A549 (cell line): ENCODE data around the gene CSAD. TPM values are rescaled to one million over a fixed set of nuclear protein-coding genes. Genes with fewer than 3 reads are reported as not detected.
"Not testable (repeated sequence)": the region's sequence is repeated elsewhere in the genome, so short reads cannot be mapped to it uniquely, and the experiment has no call there.

Source experiments
- ATAC-seq, 2 experiments: fragments of 200-7000 bp in 1 of 2; fragments of >200 bp in 1 of 2; cut with Nextera tagmentation in 1 of 2; cut with Tn5 transposase in 1 of 2; 3 replicates each; pipeline versions ENCODE4 v1.8.0 to v1.9.1; 2018 to 2020; ENCODE audit warnings: mild to moderate bottlenecking in 1 of 2, moderate library complexity in 1 of 2
- CTCF ChIA-PET: fragments of 300-600 bp; sonication (Branson Sonifier 250); formaldehyde crosslinking; extraction: SDS; loops from one replicate; lab custom pipeline; 2021; ENCODE audit warnings: antibody characterized with exemption, inconsistent platforms; lab: Yijun Ruan, JAX
- POLR2A ChIA-PET: fragments of 350-600 bp; formaldehyde crosslinking; extraction: SDS; loops from one replicate; lab custom pipeline; 2021; ENCODE audit warnings: antibody characterized with exemption, inconsistent platforms; lab: Yijun Ruan, JAX
- DNase-seq, 2 experiments: peaks; one replicate each; pipeline versions ENCODE4 v3.0.0 to v3.0.0-alpha.2; 2011 to 2016; ENCODE audit warnings: low read depth in 1 of 2, low spot score in 1 of 2
- FAIRE-seq: peaks from 2 replicates; lab custom pipeline; 2011; peaks lifted over from hg19 to GRCh38; lab: Jason Lieb, UNC
- H3K27ac ChIP-seq, 2 experiments: fragments of >200 bp; sonication (Bioruptor Twin); formaldehyde crosslinking; 3 replicates each; pipeline ENCODE4 v1.5.1; 2016 to 2017
- H3K4me1 ChIP-seq: fragments of >200 bp; sonication (Bioruptor Twin); formaldehyde crosslinking; 3 replicates; pipeline ENCODE4 v1.6.1; 2016
- H3K4me2 ChIP-seq: fragments of >200 bp; sonication (Bioruptor Twin); formaldehyde crosslinking; 3 replicates; pipeline ENCODE4 v1.6.1; 2016
- H3K4me3 ChIP-seq: fragments of >200 bp; sonication (Bioruptor Twin); formaldehyde crosslinking; 3 replicates; pipeline ENCODE4 v1.5.1; 2016
- H3K9me3 ChIP-seq: fragments of >200 bp; sonication (Bioruptor Twin); formaldehyde crosslinking; 3 replicates; pipeline ENCODE4 v1.6.1; 2016
- BHLHE40 ChIP-seq: IDR thresholded peaks from 2 replicates; pipeline ENCODE4 v1.6.1; 2012; ENCODE audit warnings: low read depth, low read length, inconsistent platforms
- CHD4 ChIP-seq: fragments of 200-600 bp; sonication (generic); IDR thresholded peaks from 2 replicates; pipeline ENCODE4 v1.6.1; 2016; ENCODE audit warnings: antibody characterized with exemption, mild to moderate bottlenecking, borderline replicate concordance
- EHMT2 ChIP-seq: fragments of 200-600 bp; sonication (generic); IDR thresholded peaks from 2 replicates; pipeline ENCODE4 v1.6.1; 2016; ENCODE audit warnings: antibody characterized with exemption, low read depth, mild to moderate bottlenecking, moderate library complexity
- FOSB ChIP-seq: fragments of 250-450 bp; sonication (Bioruptor Pico); IDR thresholded peaks from 2 replicates; pipeline ENCODE4 v1.5.0; 2020; ENCODE audit warnings: mild to moderate bottlenecking, moderate library complexity
- FOSL2 ChIP-seq, 2 experiments: fragments of 450-650 bp in 1 of 2; fragments of >200 bp in 1 of 2; sonication (Bioruptor Twin) in 1 of 2; formaldehyde crosslinking; IDR thresholded peaks; 2 replicates each; pipeline versions ENCODE4 v1.5.0 to v1.6.1; 2016 to 2020; ENCODE audit warnings: mild to moderate bottlenecking in 1 of 2, moderate library complexity in 1 of 2
- GATA3 ChIP-seq: IDR thresholded peaks from 2 replicates; pipeline ENCODE4 v1.6.1; 2012; ENCODE audit warnings: borderline replicate concordance
- HOXA7 ChIP-seq: fragments of 250-450 bp; sonication (Bioruptor Pico); IDR thresholded peaks from 2 replicates; pipeline ENCODE4 v1.5.0; 2020; ENCODE audit warnings: mild to moderate bottlenecking, moderate library complexity
- JUN ChIP-seq, 2 experiments: fragments of >200 bp; sonication (Bioruptor Twin); formaldehyde crosslinking; IDR thresholded peaks; 2 replicates in 1 of 2; 3 replicates in 1 of 2; pipeline ENCODE4 v1.6.1; 2016 to 2017
- KDM5A ChIP-seq: fragments of 200-600 bp; sonication (generic); IDR thresholded peaks from 2 replicates; pipeline ENCODE4 v1.6.1; 2016; ENCODE audit warnings: antibody characterized with exemption, mild to moderate bottlenecking
- MAZ ChIP-seq: fragments of 150-350 bp; IDR thresholded peaks from 2 replicates; pipeline ENCODE4 v1.6.1; 2014; ENCODE audit warnings: antibody characterized with exemption, low read depth, low read length, borderline replicate concordance
- NPAS2 ChIP-seq: fragments of 250-450 bp; sonication (Bioruptor Pico); IDR thresholded peaks from 2 replicates; pipeline ENCODE4 v1.8.0; 2022; ENCODE audit warnings: mild to moderate bottlenecking, moderate library complexity, borderline replicate concordance
- POLR2A ChIP-seq: IDR thresholded peaks from 2 replicates; pipeline ENCODE4 v1.6.1; 2012; ENCODE audit warnings: mild to moderate bottlenecking, low read length
- POLR2AphosphoS2 ChIP-seq: conservative IDR thresholded peaks from 2 replicates; pipeline ENCODE4 v1.6.1; 2012; ENCODE audit warnings: low read length, improper control_type of control experiment, inconsistent platforms
- RARB ChIP-seq: fragments of 250-450 bp; sonication (Bioruptor Pico); IDR thresholded peaks from 2 replicates; pipeline ENCODE4 v1.8.0; 2021; ENCODE audit warnings: mild to moderate bottlenecking, moderate library complexity
- TP53 ChIP-seq: fragments of 250-450 bp; sonication (Bioruptor Pico); IDR thresholded peaks from 2 replicates; pipeline ENCODE4 v1.5.0; 2021; ENCODE audit warnings: mild to moderate bottlenecking, moderate library complexity
- ZC3H11A ChIP-seq: fragments of 450-650 bp; IDR thresholded peaks from 2 replicates; pipeline ENCODE4 v1.6.1; 2014; ENCODE audit warnings: antibody characterized with exemption, mild to moderate bottlenecking
- ZFP36 ChIP-seq: fragments of 450-650 bp; IDR thresholded peaks from 2 replicates; pipeline ENCODE4 v1.6.1; 2014; ENCODE audit warnings: borderline replicate concordance; ENCODE audit not compliant: partially characterized antibody
- ZNF302 ChIP-seq: fragments of 250-450 bp; sonication (Bioruptor Pico); IDR thresholded peaks from 2 replicates; pipeline ENCODE4 v1.9.0; 2021; ENCODE audit warnings: inconsistent platforms, mild to moderate bottlenecking, moderate library complexity
- WGBS: methylation state at CpG from one replicate; pipeline ENCODE4 v1.1.6; 2017; ENCODE audit errors: missing lambda C conversion rate; 5-methylcytosine and 5-hydroxymethylcytosine counted together
- polyA plus RNA-seq, 4 experiments: library from polyadenylated mRNA; depleted of rRNA in 3 of 4; stranded (reverse); fragments of >200 nt; fragmentation: RNase III in 1 of 4; extraction: RNeasy Plus Mini Kit Qiagen cat#74134 plus additional on column Dnase treatment in 1 of 4; gene quantifications; 2 replicates in 3 of 4; 3 replicates in 1 of 4; pipeline ENCODE4 v1.2.3, GENCODE V29; 2011 to 2017
- TF ChIP-seq, protein P1 (sequence below): fragments of 450-650 bp; IDR thresholded peaks from 2 replicates; pipeline ENCODE4 v1.6.1; 2014; ENCODE audit warnings: antibody characterized with exemption
- TF ChIP-seq, protein P2 (sequence below): fragments of 200-600 bp; sonication (generic); IDR thresholded peaks from 2 replicates; pipeline ENCODE4 v1.6.1; 2016; ENCODE audit warnings: antibody characterized with exemption, mild to moderate bottlenecking, moderate library complexity

The CSAD gene
- polyA plus RNA-seq, 2 of the 4 experiments (the other 2 are of a cell fraction), result 14.5 to 16.5 TPM

DNA sequence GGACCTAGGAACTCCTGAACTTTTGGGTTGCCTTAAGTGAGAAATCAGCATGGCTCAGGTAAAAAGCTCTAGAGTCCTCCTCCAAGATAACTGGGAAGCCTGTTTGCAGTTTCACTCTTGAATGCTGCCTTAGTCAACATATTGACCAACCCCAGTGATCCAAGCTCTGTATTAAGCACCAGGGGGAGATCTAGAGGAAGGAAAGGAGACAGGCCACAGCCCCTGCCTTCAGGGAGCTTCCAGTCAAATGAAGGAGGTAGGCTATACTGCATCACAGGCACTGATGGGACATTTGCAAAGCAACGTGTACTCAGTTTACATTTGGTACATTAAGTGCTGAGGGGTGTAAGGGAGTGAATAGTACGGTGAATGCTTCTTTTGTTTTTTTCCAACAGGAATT lies 1.2 kb upstream of the CSAD start:
- peaks cover 32% of the 10 kb centered on the region for H3K4me1 ChIP-seq
- peak overlapping the region in 1 of 2 experiments; percentile 93; a peak in 4 of 6 replicates for H3K27ac ChIP-seq
- no peak for TF ChIP-seq ZNF302 (CRISPR knock-in tag)
- TF ChIP-seq, protein P1, sequence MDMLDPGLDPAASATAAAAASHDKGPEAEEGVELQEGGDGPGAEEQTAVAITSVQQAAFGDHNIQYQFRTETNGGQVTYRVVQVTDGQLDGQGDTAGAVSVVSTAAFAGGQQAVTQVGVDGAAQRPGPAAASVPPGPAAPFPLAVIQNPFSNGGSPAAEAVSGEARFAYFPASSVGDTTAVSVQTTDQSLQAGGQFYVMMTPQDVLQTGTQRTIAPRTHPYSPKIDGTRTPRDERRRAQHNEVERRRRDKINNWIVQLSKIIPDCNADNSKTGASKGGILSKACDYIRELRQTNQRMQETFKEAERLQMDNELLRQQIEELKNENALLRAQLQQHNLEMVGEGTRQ, result 0 out of 2 replicates have a peak, but pooled peaks have one; percentile 11
- H3K4me2 ChIP-seq, result peak overlapping the region; percentile 82
- FAIRE-seq, result no peak
- peak overlapping the region; percentile 76 for H3K4me3 ChIP-seq
- ChIA-PET POLR2A (interaction anchor here (1.8 to 2.2 kb wide), 2 partner anchors 9 to 103 kb away, joined by 7 to 33 read pairs; partner anchors contain the start of gene SPRYD3), CTCF (interaction anchor here (0.6 to 36.2 kb wide), 8 partner anchors 17 to 139 kb away, joined by 3 to 646 read pairs (median 7); partner anchors contain the start of genes AAAS and ITGB7)
- DNase-seq, result no peak
- 86% methylated on average over 2 of the region's 2 CpGs for WGBS
- H3K9me3 ChIP-seq, result no peaks in the 10 kb centered on the region
- ATAC-seq, result no peak

DNA sequence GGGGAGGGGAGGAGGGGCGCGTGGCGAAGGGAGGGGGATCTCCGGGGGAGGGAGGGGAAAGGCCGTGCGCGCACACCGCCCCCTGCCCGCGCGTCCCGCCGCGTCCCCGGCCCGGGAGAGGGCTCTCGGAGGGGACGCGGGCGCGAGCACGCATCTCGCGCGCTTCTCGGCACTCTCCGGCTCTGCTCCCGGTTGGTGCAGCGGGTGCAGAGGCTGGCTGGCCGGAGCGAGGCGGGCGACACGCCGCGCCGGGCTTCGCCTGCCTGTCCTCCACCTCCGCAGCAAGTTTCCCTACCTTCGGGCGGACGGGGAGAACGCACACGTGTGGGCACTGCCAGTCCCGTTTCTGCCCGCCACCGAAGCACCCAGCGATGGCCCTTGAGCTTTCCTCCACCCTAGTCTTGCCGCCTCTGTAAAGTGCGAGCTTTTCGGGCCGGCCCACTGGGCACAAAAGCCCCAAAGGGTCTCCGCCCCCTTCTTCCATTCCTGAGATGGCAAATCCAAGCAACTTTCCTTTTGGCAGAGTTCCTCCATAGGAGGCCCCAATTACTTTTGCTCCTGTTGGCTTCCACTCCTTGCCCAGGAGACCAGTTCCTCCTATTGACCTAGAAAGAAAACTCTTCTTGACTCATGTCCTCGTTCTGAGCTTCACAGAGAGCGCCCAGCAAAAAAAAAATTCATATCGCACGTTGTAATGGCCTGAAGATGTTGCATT lies 363 bp upstream of the CSAD start:
- peak; percentile 76 to 87 for ATAC-seq
- Histone ChIP-seq H3K4me3 (peak overlapping the region; percentile 76), H3K4me1 (peaks cover 32% of the 10 kb centered on the region), H3K4me2 (peak overlapping the region; percentile 82), H3K27ac (peak overlapping the region; percentile 92 to 93), H3K9me3 (no peaks in the 10 kb centered on the region)
- no peak for TF ChIP-seq FOSL2 (IDR thresholded peaks at IDR 0.05)
- TF ChIP-seq FOSL2 (CRISPR knock-in tag; IDR thresholded peaks at IDR 0.05), result 0 out of 2 replicates have a peak, but pooled peaks have one; percentile 2
- TF ChIP-seq EHMT2, result no peak
- TF ChIP-seq JUN (IDR thresholded peaks at IDR 0.05), result peak in 1 of 2 experiments; percentile 46; a peak in 1 of 5 replicates
- TF ChIP-seq, protein P2, sequence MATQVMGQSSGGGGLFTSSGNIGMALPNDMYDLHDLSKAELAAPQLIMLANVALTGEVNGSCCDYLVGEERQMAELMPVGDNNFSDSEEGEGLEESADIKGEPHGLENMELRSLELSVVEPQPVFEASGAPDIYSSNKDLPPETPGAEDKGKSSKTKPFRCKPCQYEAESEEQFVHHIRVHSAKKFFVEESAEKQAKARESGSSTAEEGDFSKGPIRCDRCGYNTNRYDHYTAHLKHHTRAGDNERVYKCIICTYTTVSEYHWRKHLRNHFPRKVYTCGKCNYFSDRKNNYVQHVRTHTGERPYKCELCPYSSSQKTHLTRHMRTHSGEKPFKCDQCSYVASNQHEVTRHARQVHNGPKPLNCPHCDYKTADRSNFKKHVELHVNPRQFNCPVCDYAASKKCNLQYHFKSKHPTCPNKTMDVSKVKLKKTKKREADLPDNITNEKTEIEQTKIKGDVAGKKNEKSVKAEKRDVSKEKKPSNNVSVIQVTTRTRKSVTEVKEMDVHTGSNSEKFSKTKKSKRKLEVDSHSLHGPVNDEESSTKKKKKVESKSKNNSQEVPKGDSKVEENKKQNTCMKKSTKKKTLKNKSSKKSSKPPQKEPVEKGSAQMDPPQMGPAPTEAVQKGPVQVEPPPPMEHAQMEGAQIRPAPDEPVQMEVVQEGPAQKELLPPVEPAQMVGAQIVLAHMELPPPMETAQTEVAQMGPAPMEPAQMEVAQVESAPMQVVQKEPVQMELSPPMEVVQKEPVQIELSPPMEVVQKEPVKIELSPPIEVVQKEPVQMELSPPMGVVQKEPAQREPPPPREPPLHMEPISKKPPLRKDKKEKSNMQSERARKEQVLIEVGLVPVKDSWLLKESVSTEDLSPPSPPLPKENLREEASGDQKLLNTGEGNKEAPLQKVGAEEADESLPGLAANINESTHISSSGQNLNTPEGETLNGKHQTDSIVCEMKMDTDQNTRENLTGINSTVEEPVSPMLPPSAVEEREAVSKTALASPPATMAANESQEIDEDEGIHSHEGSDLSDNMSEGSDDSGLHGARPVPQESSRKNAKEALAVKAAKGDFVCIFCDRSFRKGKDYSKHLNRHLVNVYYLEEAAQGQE, result no peak
- TF ChIP-seq GATA3, result no peak
- TF ChIP-seq ZC3H11A, result no peak
- peak; percentile 87 for TF ChIP-seq POLR2A
- no peak for TF ChIP-seq HOXA7 (CRISPR knock-in tag)
- no peak for TF ChIP-seq BHLHE40
- 0 out of 2 replicates have a peak, but pooled peaks have one; percentile 44 for TF ChIP-seq TP53
- TF ChIP-seq POLR2AphosphoS2, result no peak
- no peak for TF ChIP-seq MAZ
- TF ChIP-seq KDM5A, result peak; percentile 38; the same call in 1 of the 2 replicates
- POLR2A ChIA-PET, result interaction anchor here (0.6 to 2.3 kb wide), 18 partner anchors 10 to 198 kb away, joined by 3 to 33 read pairs (median 6); partner anchors contain the start of genes MYG1, PFDN5 and SPRYD3
- WGBS, result 4% methylated on average over 41 of the region's 57 CpGs
- peak; percentile 88 to 91 for DNase-seq
- FAIRE-seq, result no peak
- CTCF ChIA-PET, result interaction anchor here (0.6 to 36.2 kb wide), 9 partner anchors 17 to 116 kb away, joined by 3 to 646 read pairs (median 6); partner anchors contain the start of gene ITGB7

- TF ChIP-seq RARB (CRISPR knock-in tag) (no peak), FOSB (CRISPR knock-in tag) (peak; percentile 36; the same call in 1 of the 2 replicates), ZFP36 (no peak), CHD4 (no peak), NPAS2 (no peak), EHMT2 (no peak)
- Histone ChIP-seq H3K4me3 (peak overlapping the region; percentile 76), H3K9me3 (no peaks in the 10 kb centered on the region), H3K27ac (peak overlapping the region; percentile 92 to 93), H3K4me2 (peak overlapping the region; percentile 98), H3K4me1 (peaks cover 44% of the 10 kb centered on the region)
- ChIA-PET POLR2A (interaction anchor here (0.7 to 2.3 kb wide), 16 partner anchors 9 to 141 kb away, joined by 3 to 33 read pairs (median 6); partner anchors contain the start of genes MYG1, SOAT2 and SPRYD3), CTCF (interaction anchor here (1.0 to 36.2 kb wide), 4 partner anchors 18 to 114 kb away, joined by 3 to 646 read pairs (median 236); partner anchors contain the start of gene ITGB7)
- 14% methylated on average over 12 of the region's 12 CpGs for WGBS
- no peak for DNase-seq
- no peak for FAIRE-seq
- peak; percentile 32 to 33; a peak in 5 of 6 replicates for ATAC-seq
Observed at GRCh38 chr12:53179687-53180219, 972 bp downstream of the CSAD start.

GRCh38 chr12:53178803-53179202 lies 1.9 kb downstream of the CSAD start:
- DNase-seq, H3K4me3 ChIP-seq, ATAC-seq, H3K9me3 ChIP-seq, FAIRE-seq, H3K4me2 ChIP-seq, POLR2A ChIA-PET: not testable (repeated sequence)
- peak overlapping the region in 1 of 2 experiments; percentile 93; a peak in 2 of 6 replicates for H3K27ac ChIP-seq
- CTCF ChIA-PET, result interaction anchor here (22.9 to 36.2 kb wide), 2 partner anchors 17 to 20 kb away, joined by 451 to 646 read pairs; partner anchors contain the start of gene ITGB7
- peaks cover 54% of the 10 kb centered on the region for H3K4me1 ChIP-seq
- WGBS, result 95% methylated on average over 14 of the region's 14 CpGs

DNA sequence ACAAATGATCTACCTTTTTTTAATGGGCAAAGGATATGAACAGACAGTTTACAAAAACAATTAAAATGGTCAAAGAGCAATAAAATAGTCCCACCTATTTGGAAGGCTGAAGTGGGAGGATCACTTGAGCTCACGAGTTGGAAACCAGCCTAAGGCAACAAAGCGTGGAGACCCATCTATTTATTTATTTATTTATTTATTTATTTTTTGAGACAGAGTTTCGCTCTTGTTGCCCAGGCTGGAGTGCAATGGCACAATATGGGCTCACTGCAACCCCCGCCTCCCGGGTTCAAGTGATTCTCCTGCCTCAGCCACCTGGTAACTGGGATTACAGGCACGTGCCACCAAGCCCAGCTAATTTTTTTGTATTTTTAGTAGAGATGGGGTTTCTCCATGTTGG lies 3.3 kb downstream of the CSAD start:
- H3K4me3 ChIP-seq, H3K9me3 ChIP-seq, ATAC-seq, H3K4me2 ChIP-seq, POLR2A ChIA-PET, DNase-seq, FAIRE-seq: not testable (repeated sequence)
- WGBS, result 90% methylated on average over 6 of the region's 6 CpGs
- peak overlapping the region in 1 of 2 experiments; percentile 16; a peak in 2 of 6 replicates for H3K27ac ChIP-seq
- CTCF ChIA-PET, result interaction anchor here (1.2 to 36.2 kb wide), 3 partner anchors 15 to 111 kb away, joined by 3 to 646 read pairs (median 451); partner anchors contain the start of gene ITGB7
- peaks cover 57% of the 10 kb centered on the region for H3K4me1 ChIP-seq
